ENCODE results near the gene THAP7. TPM values are rescaled to one million over a fixed set of nuclear protein-coding genes. Genes with fewer than 3 reads are reported as not detected.

The THAP7 gene
- total and polyA plus RNA-seq, 2 of the 13 experiments (the other 11 are each of a cell fraction or from before 2014, with no cell fraction given) = 13.0 to 25.5 TPM

DNA sequence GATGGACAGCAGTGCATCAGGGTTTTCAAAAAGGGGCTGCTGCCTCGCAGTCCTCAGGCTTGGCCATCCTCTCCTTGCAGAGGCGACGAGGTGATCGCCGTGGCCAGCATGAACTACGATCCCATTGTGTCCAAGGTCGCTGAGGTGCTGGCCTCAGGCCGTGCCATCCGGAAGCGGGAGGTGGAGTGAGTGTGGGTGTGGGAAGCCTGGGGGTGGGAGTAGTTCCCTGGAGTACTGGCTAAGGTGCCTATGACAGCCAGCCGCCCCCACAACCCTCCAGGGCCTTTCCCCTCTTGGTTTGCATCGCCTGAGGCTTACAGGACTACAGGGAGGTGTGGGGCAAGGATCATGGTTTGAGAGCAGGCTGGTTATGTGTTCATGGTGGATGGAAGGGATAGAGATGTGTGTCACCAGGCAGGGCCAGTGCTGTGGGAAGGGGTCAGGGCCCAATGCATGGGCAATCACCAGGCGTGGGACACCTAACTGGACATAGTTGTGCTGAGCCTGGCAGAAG is 21.9 kb downstream of the THAP7 start (continued):
- TF ChIP-seq ARID4A (CRISPR knock-in tag; IDR thresholded peaks at IDR 0.05; ENCODE audit: borderline replicate concordance) (peak; percentile 70; the same call in 1 of the 2 replicates), ELF3 (CRISPR knock-in tag; IDR thresholded peaks at IDR 0.05) (peak; percentile 77), ZNF703 (CRISPR knock-in tag; IDR thresholded peaks at IDR 0.05; ENCODE audit: borderline replicate concordance) (no peak), ZNF619 (CRISPR knock-in tag; IDR thresholded peaks at IDR 0.05) (peak; percentile 24; the same call in 1 of the 2 replicates), ZBTB42 (CRISPR knock-in tag; IDR thresholded peaks at IDR 0.05) (no peak), SAP130 (CRISPR knock-in tag; IDR thresholded peaks at IDR 0.05; ENCODE audit: low read depth) (peak; percentile 79), ZFY (CRISPR knock-in tag; IDR thresholded peaks at IDR 0.05) (peak; percentile 64; the same call in 1 of the 2 replicates), GTF3A (CRISPR knock-in tag; conservative IDR thresholded peaks at IDR 0.05) (no peak), ETV5 (CRISPR knock-in tag; IDR thresholded peaks at IDR 0.05; ENCODE audit: borderline replicate concordance) (peak; percentile 96), LBX2 (CRISPR knock-in tag; IDR thresholded peaks at IDR 0.05; ENCODE audit: borderline replicate concordance) (no peak), ZSCAN31 (CRISPR knock-in tag; IDR thresholded peaks at IDR 0.05; ENCODE audit: low read depth) (peak; percentile 70; the same call in 1 of the 2 replicates), KDM5A (IDR thresholded peaks at IDR 0.05; ENCODE audit: borderline replicate concordance, low read length) (no peak), SP5 (CRISPR knock-in tag; IDR thresholded peaks at IDR 0.05; ENCODE audit: borderline replicate concordance, low read depth) (peak; percentile 74), LCORL (IDR thresholded peaks at IDR 0.05) (no peak), LCORL (CRISPR knock-in tag; IDR thresholded peaks at IDR 0.05) (peak; percentile 81), SP1 (IDR thresholded peaks at IDR 0.05) (no peak), SP1 (CRISPR knock-in tag; IDR thresholded peaks at IDR 0.05) (no peak)
- TF ChIP-seq, protein P1, sequence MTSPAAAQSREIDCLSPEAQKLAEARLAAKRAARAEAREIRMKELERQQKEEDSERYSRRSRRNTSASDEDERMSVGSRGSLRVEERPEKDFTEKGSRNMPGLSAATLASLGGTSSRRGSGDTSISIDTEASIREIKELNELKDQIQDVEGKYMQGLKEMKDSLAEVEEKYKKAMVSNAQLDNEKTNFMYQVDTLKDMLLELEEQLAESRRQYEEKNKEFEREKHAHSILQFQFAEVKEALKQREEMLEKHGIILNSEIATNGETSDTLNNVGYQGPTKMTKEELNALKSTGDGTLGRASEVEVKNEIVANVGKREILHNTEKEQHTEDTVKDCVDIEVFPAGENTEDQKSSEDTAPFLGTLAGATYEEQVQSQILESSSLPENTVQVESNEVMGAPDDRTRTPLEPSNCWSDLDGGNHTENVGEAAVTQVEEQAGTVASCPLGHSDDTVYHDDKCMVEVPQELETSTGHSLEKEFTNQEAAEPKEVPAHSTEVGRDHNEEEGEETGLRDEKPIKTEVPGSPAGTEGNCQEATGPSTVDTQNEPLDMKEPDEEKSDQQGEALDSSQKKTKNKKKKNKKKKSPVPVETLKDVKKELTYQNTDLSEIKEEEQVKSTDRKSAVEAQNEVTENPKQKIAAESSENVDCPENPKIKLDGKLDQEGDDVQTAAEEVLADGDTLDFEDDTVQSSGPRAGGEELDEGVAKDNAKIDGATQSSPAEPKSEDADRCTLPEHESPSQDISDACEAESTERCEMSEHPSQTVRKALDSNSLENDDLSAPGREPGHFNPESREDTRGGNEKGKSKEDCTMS (CRISPR knock-in tag; conservative IDR thresholded peaks at IDR 0.05) = no peak
- TF ChIP-seq, protein P2, sequence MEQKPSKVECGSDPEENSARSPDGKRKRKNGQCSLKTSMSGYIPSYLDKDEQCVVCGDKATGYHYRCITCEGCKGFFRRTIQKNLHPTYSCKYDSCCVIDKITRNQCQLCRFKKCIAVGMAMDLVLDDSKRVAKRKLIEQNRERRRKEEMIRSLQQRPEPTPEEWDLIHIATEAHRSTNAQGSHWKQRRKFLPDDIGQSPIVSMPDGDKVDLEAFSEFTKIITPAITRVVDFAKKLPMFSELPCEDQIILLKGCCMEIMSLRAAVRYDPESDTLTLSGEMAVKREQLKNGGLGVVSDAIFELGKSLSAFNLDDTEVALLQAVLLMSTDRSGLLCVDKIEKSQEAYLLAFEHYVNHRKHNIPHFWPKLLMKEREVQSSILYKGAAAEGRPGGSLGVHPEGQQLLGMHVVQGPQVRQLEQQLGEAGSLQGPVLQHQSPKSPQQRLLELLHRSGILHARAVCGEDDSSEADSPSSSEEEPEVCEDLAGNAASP (CRISPR knock-in tag; IDR thresholded peaks at IDR 0.05; ENCODE audit: borderline replicate concordance) = peak; percentile 28; the same call in 1 of the 2 replicates
- TF ChIP-seq, protein P3, sequence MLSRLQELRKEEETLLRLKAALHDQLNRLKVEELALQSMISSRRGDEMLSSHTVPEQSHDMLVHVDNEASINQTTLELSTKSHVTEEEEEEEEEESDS (CRISPR knock-in tag; IDR thresholded peaks at IDR 0.05; ENCODE audit: borderline replicate concordance) = no peak
- TF ChIP-seq, protein P4, sequence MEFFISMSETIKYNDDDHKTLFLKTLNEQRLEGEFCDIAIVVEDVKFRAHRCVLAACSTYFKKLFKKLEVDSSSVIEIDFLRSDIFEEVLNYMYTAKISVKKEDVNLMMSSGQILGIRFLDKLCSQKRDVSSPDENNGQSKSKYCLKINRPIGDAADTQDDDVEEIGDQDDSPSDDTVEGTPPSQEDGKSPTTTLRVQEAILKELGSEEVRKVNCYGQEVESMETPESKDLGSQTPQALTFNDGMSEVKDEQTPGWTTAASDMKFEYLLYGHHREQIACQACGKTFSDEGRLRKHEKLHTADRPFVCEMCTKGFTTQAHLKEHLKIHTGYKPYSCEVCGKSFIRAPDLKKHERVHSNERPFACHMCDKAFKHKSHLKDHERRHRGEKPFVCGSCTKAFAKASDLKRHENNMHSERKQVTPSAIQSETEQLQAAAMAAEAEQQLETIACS (CRISPR knock-in tag; IDR thresholded peaks at IDR 0.05) = no peak
